T-helper 1 cell treated with Interleukin-12 subunit alpha and Interleukin-12 subunit beta and Interleukin-4 antibody, amounts not matched to agents 30 μg/mL and 1 μg/mL, for 36 hours (primary cell): ENCODE data around the gene CGAS.
"Not testable (repeated sequence)": the region's sequence is repeated elsewhere in the genome, so short reads cannot be mapped to it uniquely, and the experiment has no call there.

Source experiments
- H3K27ac Mint-ChIP-seq: one replicate; pipeline ENCODE4 v1.8.0; 2021; ENCODE audit warnings: mild to moderate bottlenecking, mixed read lengths
- H3K27me3 Mint-ChIP-seq: one replicate; pipeline ENCODE4 v1.8.0; 2021; ENCODE audit warnings: low read depth, mixed read lengths
- H3K36me3 Mint-ChIP-seq: one replicate; pipeline ENCODE4 v1.8.0; 2021; ENCODE audit warnings: low read depth, mixed read lengths
- H3K4me1 Mint-ChIP-seq: one replicate; pipeline ENCODE4 v1.8.0; 2021; ENCODE audit warnings: low read depth, mixed read lengths
- H3K4me3 Mint-ChIP-seq: one replicate; pipeline ENCODE4 v1.8.0; 2021; ENCODE audit warnings: mild to moderate bottlenecking, moderate library complexity, mixed read lengths
- H3K9me3 Mint-ChIP-seq: one replicate; pipeline ENCODE4 v1.8.0; 2021; ENCODE audit warnings: mixed read lengths

The CGAS gene

DNA sequence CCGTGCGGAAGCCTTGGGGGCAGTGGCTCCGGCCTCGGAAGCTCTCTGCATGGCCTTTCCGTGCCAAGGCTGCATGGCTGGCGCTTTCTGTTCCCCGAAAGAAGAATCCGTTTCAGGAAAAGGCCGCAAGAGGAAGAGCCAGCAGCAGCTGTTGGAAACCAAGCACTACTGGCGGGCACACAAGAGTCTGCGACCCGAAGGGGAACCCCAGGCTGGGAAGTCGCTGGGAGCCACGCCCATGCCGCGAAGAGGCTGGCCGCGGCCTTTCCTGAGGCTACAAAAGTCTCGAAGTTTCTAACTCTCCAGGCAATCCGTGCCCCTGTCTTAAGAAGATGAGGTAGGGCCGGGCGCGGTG lies at the start of gene CGAS:
TSS of gene CGAS (minus strand) at position 191 of the 355 bp plus-strand sequence. CDS start at position 75, 116 bp downstream.
- H3K4me3 Mint-ChIP-seq = peak within 1 kb of the TSS; percentile 95
- H3K36me3 Mint-ChIP-seq = peaks cover 27% of the 10 kb centered on the region
- peaks cover 29% of the 10 kb centered on the region for H3K4me1 Mint-ChIP-seq
- no peaks in the 10 kb centered on the region for H3K27me3 Mint-ChIP-seq
- H3K9me3 Mint-ChIP-seq = no peaks in the 10 kb centered on the region
- H3K27ac Mint-ChIP-seq = peak within 1 kb of the TSS; percentile 94

DNA sequence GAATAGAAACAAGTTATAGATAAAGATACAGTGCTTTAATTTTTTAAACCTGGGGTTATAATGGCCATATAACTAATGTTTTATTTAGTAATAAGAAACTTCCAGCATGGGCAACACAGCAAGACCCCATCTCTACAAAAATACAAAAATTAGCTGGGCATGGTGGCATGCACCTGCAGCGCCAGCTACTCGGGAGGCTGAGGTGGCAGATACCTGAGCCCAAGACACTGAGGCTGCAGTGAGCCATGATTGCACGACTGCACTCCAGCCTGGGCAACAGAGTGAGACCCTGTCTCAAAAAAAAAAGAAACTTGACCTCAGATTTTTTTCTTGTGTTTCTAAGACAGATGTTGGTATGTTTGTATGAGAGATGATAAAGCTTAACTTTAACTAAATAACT lies 45.8 kb upstream of the CGAS start:
- no peak overlapping the region for H3K4me3 Mint-ChIP-seq
- no peaks in the 10 kb centered on the region for H3K27me3 Mint-ChIP-seq
- no peaks in the 10 kb centered on the region for H3K9me3 Mint-ChIP-seq
- no peaks in the 10 kb centered on the region for H3K4me1 Mint-ChIP-seq
- peaks cover 22% of the 10 kb centered on the region for H3K36me3 Mint-ChIP-seq
- H3K27ac Mint-ChIP-seq = no peak overlapping the region

DNA sequence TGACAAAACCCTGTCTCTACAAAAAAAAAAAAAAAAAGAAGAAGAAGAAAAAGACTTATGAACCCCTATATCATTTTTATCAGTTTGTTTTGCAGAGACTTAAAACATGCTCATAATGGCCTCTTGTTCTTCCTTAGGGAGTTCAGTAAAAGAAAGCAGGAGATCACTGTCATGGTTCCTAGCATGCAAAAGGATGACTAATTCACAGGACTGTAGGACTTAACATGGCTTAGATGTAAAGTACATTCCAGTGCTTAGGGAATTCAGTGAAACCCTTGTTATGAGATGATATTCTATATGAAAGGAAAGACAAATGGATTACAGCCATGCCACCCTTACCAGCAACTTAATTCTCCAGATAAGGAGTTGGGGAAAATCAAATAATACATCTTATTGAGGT lies 39.3 kb upstream of the CGAS start:
- no peaks in the 10 kb centered on the region for H3K9me3 Mint-ChIP-seq
- H3K27ac Mint-ChIP-seq = no peak overlapping the region
- no peak overlapping the region for H3K4me3 Mint-ChIP-seq
- H3K36me3 Mint-ChIP-seq = peaks cover 41% of the 10 kb centered on the region
- H3K27me3 Mint-ChIP-seq = no peaks in the 10 kb centered on the region
- peaks cover 2% of the 10 kb centered on the region for H3K4me1 Mint-ChIP-seq

DNA sequence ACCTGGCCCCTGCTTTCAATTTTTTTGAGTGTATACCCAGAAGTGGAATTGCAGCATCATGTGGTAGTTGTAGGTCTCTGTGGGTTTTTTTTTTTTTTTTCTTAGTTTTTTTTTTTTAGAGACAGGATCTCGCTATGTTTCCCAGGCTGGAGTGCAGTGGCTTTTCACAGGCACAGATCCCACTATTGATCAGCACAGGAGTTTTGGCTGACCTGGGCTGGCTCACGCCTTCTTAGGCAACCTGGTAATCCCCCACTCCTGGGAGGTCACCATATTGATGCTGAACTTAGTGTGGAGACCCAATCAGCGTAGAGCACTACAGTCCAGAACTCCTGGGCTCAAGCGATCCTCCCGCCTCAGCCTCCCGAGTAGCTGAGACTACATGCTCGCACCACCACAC lies 35.4 kb upstream of the CGAS start:
- Mint-ChIP-seq H3K27me3 (no peaks in the 10 kb centered on the region), H3K9me3 (no peaks in the 10 kb centered on the region), H3K36me3 (peaks cover 49% of the 10 kb centered on the region), H3K27ac (no peak overlapping the region), H3K4me1 (peaks cover 2% of the 10 kb centered on the region), H3K4me3 (no peak overlapping the region)

DNA sequence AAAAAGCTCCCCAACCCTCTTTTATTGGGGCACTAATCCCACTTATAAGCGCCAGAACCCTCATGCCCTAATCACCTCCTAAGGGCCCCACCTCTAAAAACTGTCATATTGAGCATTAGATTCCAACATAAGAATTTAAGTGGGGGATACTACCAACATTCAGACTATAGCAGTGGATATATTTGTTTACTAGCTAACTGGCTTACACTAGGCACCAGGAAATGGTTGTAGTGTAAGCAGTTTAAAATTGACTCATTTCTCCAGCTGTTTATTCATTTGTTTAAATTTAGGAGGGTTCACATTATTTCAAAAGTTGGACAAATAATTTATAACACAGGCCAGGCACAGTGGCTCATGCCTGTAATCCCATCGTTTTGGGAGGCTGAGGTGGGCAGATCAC lies 32.3 kb upstream of the CGAS start:
- Mint-ChIP-seq H3K9me3 (no peaks in the 10 kb centered on the region), H3K27me3 (no peaks in the 10 kb centered on the region), H3K27ac (peak overlapping the region; percentile 31), H3K4me1 (peaks cover 4% of the 10 kb centered on the region), H3K4me3 (no peak overlapping the region), H3K36me3 (peaks cover 48% of the 10 kb centered on the region)

DNA sequence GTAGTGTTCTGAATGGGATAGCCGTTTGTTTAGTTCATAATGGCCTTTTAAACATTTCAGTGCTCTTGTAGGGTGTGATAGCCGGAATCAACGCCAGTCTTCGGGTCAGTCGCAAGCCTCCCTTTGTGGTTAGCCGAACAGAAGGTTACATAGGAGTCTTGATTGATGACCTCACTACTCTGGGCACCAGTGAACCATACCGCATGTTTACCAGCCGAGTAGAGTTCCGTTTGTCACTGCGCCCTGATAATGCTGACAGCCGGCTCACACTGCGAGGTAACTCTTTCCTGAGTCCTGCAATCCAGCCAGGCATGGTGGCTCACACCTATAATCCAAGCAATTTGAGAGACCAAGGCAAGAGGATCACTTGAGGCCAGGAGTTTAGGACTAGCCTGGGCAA lies 29.9 kb upstream of the CGAS start:
- Mint-ChIP-seq H3K36me3 (peaks cover 38% of the 10 kb centered on the region), H3K9me3 (no peaks in the 10 kb centered on the region), H3K4me1 (peaks cover 4% of the 10 kb centered on the region), H3K4me3 (no peak overlapping the region), H3K27ac (no peak overlapping the region), H3K27me3 (no peaks in the 10 kb centered on the region)

DNA sequence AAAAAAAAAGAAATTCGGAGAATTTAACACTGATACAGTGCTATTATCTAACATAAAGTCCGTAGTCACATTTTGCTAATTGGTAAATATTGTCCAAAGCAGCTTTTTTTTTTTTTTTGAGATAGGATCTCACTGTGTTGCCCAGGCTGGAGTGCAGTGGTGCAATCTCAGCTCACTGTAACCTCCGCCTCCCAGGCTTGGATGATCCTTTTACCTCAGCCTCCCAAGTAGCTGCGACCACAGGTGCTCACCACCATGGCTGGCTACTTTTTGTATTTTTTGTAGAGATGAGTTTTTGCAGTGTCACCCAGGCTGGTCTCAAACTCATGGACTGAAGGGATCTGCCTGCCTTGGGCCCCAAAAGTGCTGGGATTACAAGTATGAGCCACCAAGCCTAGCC lies 25.3 kb upstream of the CGAS start:
- Mint-ChIP-seq H3K36me3 (peaks cover 35% of the 10 kb centered on the region), H3K4me1 (peaks cover 6% of the 10 kb centered on the region), H3K27me3 (no peaks in the 10 kb centered on the region), H3K9me3 (no peaks in the 10 kb centered on the region), H3K4me3 (no peak overlapping the region), H3K27ac (no peak overlapping the region)

DNA sequence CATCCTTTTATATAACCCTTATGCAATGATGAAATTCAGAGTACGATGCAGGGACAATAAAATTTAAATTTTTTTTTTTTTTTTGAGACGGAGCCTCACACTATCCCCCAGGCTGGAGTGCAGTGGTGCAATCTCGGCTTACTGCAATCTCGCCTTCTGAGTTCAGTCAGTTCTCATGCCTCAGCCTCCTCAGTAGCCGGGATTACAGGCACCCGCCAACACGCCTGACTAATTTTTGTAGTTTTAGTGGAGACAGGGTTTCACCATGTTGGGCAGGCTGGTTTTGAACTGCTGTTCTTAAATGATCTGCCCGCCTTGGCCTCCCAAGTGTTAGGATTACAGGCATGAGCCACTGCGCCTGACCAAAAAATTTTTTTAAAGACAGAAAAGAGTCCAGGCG lies 24.6 kb upstream of the CGAS start:
- Mint-ChIP-seq H3K4me3 (no peak overlapping the region), H3K4me1 (peaks cover 12% of the 10 kb centered on the region), H3K9me3 (no peaks in the 10 kb centered on the region), H3K27ac (no peak overlapping the region), H3K27me3 (no peaks in the 10 kb centered on the region), H3K36me3 (peaks cover 33% of the 10 kb centered on the region)

DNA sequence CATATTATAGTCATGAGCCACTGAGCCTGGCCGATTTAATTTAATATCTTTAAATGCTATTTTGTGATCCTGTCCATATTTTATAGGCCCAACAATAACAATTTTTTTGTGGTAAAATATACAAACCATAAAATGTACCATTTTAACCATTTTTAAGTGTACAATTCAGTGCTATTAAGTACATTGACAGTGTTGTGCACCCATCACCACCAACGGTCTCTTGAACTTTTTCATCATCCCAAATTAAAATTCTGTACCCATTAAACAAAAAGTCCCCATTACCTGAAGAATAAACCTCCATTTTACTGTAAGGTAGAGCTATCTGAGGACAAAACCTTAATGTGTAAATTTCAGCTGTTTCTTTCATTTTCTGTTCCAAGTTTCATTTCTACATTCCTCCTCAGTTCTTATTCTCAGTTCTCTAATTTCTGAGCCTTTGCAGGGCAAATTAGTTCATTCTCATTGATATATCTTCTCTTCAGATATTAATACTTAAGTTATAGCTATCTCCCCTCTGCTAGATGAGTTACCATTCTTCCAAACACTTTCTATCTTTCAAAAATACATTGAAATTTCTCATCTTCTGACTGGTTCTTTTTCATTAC lies 19.7 kb upstream of the CGAS start:
- H3K9me3 Mint-ChIP-seq = no peaks in the 10 kb centered on the region
- peak overlapping the region; percentile 49 for H3K4me3 Mint-ChIP-seq
- H3K36me3 Mint-ChIP-seq = peaks cover 29% of the 10 kb centered on the region
- peak overlapping the region; percentile 77 for H3K27ac Mint-ChIP-seq
- peaks cover 20% of the 10 kb centered on the region for H3K4me1 Mint-ChIP-seq
- H3K27me3 Mint-ChIP-seq = no peaks in the 10 kb centered on the region

DNA sequence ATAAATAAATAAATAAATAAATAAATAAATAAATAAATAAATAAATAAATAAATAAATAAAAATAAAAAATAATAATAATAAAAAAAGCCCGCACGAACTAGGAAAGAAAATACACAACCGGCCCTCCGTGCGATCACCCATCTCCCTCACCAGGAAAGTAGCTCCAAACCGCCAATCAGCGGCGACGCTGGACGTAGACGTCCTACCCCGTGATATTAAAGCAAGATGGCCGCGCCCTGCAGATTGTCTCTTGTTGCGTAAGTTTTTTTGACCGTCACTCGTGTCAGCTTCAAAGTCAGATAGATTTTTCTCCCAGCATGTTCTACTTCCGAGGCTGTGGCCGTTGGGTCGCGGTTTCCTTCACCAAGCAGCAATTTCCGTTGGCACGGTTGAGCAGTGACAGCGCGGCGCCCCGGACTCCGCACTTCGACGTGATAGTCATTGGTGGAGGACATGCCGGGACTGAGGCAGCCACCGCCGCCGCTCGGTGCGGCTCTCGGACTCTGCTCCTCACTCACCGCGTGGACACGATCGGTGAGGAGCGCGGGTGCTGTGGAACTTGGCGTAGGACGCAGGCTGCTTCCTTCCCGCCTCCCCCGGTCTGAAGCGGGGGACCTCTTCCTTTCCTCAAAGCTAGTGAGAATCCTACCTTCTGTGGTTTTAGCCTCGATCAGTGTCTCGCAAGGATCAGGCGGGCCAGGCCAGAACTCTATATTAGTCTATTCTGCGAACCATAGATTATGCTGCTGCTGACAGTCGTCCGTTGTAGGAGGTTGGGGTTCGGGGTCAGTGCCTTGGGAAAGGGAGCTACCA lies 9.6 kb upstream of the CGAS start, which contains the start of gene MTO1:
TSS of gene MTO1 (plus strand) at position 201 of the 814 bp plus-strand sequence. CDS start at position 319, 118 bp downstream.
- Mint-ChIP-seq H3K4me3 (peak within 1 kb of the TSS; percentile 95), H3K36me3 (peaks cover 12% of the 10 kb centered on the region), H3K27me3 (no peaks in the 10 kb centered on the region), H3K4me1 (peaks cover 42% of the 10 kb centered on the region), H3K9me3 (no peaks in the 10 kb centered on the region), H3K27ac (peak within 1 kb of the TSS; percentile 96)

DNA sequence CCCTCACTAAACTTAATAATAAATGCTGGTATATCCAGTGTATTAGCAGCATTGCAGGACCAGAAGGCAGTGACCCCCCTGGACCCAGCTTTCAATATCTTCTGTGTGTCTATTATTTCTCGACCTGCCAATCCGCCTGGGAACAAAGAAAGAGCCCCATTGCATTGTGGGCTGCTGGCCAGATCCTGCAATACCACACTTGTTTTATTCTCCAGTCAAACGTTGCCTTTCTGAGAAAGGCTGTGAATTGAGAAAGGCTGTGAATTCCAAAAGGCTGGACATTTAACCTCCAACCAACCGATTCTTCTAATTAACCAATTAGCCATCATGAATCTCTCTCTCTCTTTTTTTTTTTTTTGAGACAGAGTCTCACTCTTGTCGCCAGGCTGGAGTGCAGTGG lies 8.0 kb upstream of the CGAS start:
- H3K27me3 Mint-ChIP-seq = no peaks in the 10 kb centered on the region
- peaks cover 45% of the 10 kb centered on the region for H3K4me1 Mint-ChIP-seq
- H3K27ac Mint-ChIP-seq = peak overlapping the region; percentile 85
- no peaks in the 10 kb centered on the region for H3K9me3 Mint-ChIP-seq
- H3K36me3 Mint-ChIP-seq = peaks cover 7% of the 10 kb centered on the region
- H3K4me3 Mint-ChIP-seq = peak overlapping the region; percentile 55

DNA sequence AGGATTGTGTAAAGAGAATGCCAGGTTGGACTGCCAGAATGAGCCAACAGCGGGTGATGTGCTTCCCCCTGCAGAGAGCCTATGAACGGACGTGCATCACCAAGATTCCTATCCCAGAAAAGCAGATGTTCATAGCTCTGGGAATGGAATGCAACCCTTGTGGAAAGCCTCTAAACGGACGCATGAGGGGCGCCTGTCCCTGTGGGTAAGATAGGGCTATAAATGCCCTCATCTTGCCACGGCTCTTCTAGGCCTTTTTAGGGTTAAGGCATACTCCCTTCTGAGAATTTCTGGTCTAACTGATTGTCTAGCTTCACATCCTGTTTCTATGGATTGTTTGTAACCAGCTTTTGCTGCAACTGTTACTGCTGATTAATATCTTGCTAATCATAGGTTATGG lies 7.4 kb upstream of the CGAS start:
- not testable (repeated sequence) for H3K36me3 Mint-ChIP-seq, H3K27me3 Mint-ChIP-seq, H3K9me3 Mint-ChIP-seq
- Mint-ChIP-seq H3K27ac (peak overlapping the region; percentile 85), H3K4me1 (peaks cover 48% of the 10 kb centered on the region), H3K4me3 (peak overlapping the region; percentile 55)

DNA sequence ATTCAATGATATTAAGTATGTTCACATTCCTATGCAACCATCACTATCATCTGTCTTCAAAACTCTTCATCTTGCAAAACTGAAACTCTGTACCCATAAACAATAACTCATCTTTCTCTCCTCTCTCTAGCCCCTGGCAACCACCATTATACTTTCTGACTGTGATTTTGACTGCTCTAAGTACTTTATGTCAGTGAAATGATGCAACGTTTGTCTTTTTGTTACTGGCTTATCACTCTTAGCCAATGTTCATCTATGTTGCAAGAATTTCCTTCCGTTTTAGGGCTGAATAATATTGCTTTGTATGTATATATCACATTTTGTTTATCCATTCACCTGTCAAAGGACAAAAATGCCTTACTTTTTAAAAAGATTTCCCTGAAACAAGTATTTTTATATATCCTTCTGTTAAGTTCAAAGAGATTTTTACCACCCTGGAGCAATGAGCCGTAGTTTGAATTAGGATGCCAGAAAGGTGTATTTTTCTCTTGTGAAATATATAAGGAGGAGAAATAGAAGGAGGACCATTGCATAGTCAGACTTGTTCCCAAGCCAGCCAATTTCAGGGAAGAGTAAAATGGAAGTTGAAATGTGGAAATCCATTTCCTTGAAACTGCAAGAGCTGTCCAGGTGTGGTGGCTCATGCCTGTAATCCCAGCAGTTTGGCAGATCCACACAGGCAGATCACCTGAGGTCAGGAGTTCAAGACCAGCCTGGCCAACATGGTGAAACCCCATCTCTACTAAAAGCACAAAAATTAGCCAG lies 4.0 kb upstream of the CGAS start:
- H3K4me1 Mint-ChIP-seq = peaks cover 32% of the 10 kb centered on the region
- H3K36me3 Mint-ChIP-seq = peaks cover 2% of the 10 kb centered on the region
- H3K4me3 Mint-ChIP-seq = peak overlapping the region; percentile 6

DNA sequence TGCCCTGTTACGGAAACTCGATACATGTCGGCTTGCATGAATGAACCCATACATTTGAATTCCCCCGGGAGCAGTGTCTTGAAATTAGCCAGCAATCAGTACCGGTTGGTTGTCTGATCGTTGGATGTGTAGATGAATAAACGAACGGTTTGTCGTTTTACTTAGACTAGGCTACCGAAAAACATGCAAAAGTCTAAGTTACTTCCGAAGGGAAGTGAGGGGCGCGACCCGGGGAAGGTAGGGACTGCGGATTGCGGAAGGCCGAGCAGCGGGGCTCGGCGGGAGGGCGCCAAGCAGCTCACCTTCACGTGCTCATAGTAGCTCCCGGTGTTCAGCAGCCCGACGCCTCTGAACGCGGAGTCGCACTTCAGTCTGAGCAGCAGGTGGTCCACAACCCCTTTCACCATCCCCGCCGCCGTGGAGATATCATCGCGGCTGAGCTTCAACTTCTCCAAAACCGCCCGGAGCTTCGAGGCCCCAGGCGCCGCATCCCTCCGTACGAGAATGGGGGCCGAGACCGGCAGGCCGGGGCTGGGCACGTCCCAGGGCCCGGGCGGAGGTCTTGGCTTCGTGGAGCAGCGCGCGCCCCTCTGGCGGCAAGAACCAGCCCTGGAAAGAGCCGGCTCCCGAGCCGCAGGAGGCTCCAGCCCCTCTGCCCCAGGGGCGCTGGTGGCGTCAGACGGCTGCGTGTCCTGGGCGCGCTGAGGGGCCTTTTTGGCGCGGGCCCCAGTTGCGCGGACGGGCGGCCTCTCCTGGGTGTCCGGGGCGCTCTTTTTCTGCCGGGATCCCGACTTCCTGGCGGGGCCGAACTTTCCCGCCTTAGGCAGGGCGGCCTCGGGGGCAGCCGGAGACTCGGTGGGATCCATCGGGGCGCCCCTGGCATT lies 632 bp downstream of the CGAS start:
- H3K27me3 Mint-ChIP-seq = no peaks in the 10 kb centered on the region
- peak overlapping the region; percentile 94 for H3K27ac Mint-ChIP-seq
- H3K4me3 Mint-ChIP-seq = peak overlapping the region; percentile 95
- peaks cover 27% of the 10 kb centered on the region for H3K4me1 Mint-ChIP-seq
- peaks cover 27% of the 10 kb centered on the region for H3K36me3 Mint-ChIP-seq
- no peaks in the 10 kb centered on the region for H3K9me3 Mint-ChIP-seq

More for the DNA sequence above, 4.0 kb upstream of the CGAS start:
- Mint-ChIP-seq H3K9me3 (no peaks in the 10 kb centered on the region), H3K27ac (peak overlapping the region; percentile 56), H3K27me3 (no peaks in the 10 kb centered on the region)
